NCI-H2171 (cell line): ENCODE results near the gene ALOX5.
"Not testable (repeated sequence)": the region's sequence is repeated elsewhere in the genome, so short reads cannot be mapped to it uniquely, and the experiment has no call there.

Experiments used
- DNase-seq: peaks from one replicate; lab custom pipeline; 2025; lab: John Stamatoyannopoulos, UW

The ALOX5 gene

GRCh38 chr10:45404770-45405120, 30.7 kb downstream of the ALOX5 start:
- DNase-seq = no peak

- no peak for DNase-seq
Observed at GRCh38 chr10:45407542-45407941, 33.5 kb downstream of the ALOX5 start.

DNA sequence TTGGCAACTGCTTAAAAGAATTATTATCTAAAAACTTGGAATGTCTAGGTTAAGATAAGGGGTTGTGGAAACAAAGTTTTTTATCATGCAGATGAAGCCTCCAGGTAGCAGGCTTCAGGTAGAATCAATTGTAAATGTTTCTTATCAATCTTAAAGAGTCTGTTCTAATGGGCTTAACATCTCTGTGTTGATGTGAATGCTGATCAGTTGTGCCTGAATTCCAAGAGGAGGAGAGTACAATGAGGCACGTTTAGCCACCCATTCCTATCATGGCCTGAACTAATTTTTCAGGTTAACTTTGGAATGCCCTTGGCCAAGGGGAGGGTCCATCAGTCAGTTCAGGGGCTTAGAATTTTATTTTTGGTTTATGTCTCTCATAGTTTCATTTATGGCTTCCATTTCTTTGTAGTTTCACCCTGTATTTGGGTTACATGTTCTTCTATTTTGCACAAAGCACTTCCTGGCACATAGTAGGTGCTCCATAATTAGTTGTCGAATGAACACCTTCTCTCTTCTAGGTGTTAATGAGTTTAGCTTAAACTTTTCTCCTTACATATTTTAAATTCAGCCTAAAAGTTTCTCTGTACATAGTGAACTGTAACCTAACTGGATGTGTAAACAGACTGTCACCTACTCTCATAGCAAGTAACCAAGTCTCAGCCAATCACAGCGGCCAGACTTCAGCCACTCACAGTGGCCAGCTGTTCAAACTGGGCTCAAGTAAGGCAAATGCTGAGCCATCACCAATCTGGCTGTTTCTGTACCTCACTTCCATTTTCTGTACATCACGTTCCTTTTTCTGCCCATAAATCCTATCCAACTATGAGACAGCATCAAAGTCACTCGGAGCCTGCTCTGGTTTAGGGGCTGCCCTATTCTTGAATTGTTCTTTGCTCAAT, 34.7 kb downstream of the ALOX5 start:
- DNase-seq = no peak

DNA sequence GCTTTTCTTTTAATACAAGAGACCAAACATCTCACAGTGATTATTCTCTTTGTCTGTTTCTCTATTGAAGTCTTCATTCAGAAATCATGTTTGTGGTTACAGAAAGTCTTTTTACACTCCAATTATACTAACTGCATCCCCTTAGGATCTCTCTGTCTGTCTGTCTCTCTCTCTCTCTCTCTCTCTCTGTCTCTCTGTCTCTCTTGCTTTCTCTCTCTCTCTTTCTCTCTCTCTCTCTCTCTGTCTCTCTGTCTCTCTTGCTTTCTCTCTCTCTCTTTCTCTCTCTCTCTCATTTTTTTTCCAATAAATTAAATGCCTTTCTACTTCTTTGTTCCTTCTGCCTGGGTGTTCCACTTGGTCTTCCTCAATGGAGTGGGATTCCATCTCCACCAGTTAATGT, 35.3 kb downstream of the ALOX5 start:
- not testable (repeated sequence) for DNase-seq

DNA sequence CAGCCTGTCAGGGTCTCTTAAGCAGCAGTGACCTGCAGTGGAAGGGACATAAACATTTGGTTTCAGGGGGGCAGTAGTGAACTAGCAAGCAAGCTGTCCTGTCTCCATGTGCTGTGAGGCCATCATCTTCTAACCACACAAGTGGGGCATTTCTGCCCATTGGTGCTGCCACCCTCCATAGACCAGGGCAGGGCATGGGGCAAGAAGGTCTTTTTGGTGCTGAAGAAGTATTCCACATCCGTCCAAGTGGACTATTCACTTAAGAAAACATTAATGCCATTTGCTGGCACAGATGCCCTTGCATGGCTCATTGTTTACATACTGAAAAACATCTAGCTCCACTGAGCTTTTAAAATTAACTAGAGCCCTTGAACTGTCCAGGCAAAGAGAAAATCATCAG, 35.8 kb downstream of the ALOX5 start:
- DNase-seq = no peak

DNA sequence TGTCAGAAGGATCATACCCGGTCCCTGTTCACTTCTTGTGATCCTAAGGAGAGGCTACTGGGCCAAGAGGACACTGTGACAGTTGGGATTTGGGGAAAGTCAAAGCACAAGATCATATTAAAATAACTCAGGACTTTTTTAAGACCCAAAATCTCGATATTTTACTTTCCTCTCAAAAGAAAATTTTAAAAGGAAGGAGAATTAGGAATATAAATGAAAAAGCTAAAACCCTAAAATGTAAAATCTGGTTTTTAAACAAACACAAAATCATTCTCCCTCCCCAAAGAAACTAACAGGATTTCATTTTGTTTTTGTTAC, 36.4 kb downstream of the ALOX5 start:
- no peak for DNase-seq

GRCh38 chr10:45410807-45411606, 37.0 kb downstream of the ALOX5 start:
- no peak for DNase-seq

GRCh38 chr10:45411607-45411940, 37.6 kb downstream of the ALOX5 start:
- no peak for DNase-seq

DNA sequence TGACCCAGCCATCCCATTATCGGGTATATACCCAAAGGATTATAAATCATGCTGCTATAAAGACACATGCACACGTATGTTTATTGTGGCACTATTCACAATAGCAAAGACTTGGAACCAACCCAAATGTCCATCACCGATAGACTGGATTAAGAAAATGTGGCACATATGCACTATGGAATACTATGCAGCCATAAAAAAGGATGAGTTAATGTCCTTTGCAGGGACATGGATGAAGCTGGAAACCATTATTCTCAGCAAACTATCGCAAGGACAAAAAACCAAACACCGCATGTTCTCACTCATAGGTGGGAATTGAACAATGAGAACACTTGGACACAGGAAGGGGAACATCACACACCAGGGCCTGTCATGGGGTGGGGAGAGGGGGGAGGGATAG, 41.0 kb downstream of the ALOX5 start:
- DNase-seq = not testable (repeated sequence)

- no peak for DNase-seq
Observed at GRCh38 chr10:45416603-45417002, 42.6 kb downstream of the ALOX5 start.

DNA sequence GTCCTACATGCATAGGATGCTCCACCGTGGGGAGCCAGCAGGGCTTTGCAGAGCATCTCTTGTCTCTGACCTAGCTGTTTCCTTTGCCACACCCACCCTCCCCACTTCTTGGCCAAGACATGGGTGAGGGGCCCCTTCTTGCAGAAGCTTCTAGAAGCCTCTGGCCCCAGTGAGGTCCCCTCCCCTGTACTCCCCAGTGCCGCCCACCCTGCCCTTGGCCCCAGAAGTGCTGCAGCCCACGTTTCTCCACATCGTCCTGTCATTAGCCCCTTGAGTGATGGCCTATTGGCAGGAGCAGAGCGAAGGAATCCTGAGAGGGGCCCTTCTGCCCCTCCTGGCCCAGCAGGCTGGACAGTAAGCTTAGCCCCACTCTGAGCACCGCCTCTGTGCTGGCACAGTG, 43.7 kb downstream of the ALOX5 start:
- DNase-seq = no peak

DNA sequence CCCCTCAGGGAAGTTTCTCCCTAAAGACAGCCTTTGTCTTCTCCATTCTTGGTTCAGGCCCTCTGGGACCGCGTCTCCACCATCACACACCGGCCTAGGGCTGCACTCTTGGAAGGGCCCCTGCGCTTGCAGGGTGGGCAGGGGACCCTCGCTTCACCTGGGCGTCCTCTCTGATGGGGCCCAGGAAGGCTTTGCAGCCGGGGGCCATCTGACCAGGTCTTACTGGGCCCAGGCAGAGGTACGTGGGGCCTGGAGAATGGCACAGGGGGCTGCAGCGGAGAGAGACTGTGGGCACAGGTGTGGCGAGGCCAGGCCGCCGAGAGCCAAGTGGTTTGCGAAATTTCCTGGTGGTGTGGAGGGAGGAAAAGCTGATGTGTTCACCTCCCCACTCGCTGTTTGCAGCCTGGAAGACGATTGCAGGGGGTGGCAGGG, 44.4 kb downstream of the ALOX5 start:
- no peak for DNase-seq

DNA sequence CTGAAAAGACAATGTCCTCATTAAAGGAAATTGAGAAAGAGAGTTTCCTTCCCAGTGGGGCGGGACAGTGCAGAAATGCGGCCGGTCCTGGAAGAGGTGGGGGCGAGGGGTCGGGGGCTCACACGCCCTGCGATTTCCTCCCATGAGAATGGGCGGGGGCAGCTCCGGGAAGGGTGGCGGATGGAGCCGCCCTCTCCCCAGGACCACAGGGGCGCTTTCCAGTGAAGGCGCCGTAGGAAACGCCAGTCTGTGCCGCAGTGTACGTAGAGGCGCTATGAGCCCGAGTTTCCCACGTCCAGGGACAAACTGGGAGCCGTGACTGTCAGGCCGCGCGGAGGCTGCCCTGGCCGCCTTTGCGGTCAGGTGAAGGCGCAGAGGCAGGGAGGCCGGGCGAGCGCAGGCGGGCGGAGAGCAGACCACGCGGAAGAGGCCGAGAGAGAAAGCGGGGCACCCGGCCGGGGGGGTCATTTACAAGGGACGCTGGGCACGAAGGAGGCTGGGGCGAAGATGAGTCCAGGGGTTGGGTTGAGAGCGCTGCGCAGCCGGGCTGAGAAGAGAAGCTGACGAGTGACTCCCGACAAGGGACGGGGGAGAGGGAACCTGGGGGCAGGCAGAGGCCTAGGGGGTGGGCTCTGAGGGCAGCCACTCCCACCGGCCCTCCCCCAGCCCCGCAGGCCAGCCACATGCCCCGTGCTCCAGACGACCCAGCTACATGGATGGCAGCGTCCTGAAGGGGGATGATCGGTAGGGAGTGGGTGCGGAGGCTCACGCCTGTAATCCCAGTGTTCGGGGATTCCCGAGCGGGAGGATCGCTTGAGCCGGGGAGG, 45.0 kb downstream of the ALOX5 start:
- DNase-seq = no peak

GRCh38 chr10:45419676-45420025, 45.6 kb downstream of the ALOX5 start:
- no peak for DNase-seq

GRCh38 chr10:45420453-45421192, 46.6 kb downstream of the ALOX5 start:
- peak; percentile 86 for DNase-seq

DNA sequence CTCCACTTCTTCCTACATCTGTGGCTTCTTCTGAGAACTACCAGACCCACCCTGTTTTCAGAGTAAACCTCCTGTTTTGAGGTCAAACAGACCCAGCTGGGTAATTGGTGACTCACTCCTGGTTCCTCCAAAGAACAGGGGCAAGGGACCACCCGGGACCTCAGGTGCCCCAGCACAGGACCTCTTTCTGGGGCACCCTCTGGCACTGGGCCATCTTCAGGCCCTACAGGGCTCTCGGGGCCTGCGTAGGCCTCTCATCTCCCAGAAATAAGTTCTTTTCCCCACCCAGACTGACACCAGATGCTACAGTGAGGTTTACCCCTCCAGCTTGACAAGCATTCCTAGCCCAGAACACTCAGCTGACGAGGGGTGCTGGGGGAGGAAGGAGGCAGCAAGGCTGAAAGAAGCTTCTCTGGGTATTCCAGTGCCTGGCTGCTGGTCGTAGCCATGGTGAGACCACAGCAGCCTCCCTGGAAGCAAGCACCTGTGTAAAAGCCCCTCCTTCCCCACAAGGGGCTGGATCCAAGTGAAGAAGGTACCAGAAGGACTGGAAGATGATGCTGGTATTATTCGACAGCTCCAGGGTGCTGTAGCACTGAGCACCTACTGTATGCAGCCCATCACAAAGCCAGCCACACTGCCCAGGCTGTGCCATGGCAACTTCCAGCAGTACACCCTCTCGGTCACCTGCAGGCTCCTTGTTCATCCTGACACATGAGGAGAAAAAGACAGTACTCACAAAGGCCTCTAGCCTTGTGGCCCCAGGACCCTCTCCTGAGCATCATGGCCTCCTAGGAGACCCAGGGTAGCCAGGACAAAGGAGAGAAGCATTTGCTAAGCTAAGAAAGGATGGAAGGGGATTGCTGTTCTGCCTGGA, 47.4 kb downstream of the ALOX5 start:
- DNase-seq = no peak

- DNase-seq = no peak
Observed at GRCh38 chr10:45422207-45422865, 48.3 kb downstream of the ALOX5 start.

DNA sequence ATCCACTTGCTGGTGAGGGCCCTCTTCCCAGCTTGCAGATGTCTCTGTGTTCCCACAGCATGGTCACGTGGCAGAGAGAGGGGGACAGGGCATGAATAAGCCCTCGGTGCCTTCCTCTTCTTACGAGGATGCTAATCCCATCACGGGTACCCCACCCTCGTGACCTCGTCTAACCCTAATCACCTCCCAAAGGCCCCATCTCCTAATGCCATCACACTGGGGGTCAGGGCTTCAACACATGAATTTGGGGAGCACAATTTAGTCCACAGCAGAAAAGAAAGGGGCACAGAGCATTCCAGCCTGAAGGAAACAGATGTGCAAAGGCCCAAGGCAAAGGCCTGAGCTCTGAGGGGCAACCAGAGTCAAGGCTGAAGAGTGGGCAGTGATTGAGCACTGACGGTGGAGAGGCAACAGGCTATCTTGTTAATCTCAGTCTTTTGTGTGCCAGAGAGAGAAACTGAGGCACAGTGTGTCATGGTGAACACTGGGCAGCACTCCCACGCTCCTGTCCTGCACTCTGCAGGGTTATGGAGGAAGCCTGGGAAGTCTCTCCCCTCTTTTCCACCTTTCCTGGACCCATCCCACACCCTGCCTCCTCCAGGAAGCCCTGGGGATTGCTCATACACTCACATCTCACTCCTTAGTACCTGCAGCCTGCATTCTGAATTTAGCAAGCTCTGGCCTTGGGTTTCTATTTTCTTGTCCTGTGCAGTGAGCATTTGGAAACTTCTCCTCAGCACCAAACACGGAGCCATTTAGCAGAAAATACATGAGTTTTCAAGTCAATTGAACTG, 49.0 kb downstream of the ALOX5 start:
- no peak for DNase-seq

DNA sequence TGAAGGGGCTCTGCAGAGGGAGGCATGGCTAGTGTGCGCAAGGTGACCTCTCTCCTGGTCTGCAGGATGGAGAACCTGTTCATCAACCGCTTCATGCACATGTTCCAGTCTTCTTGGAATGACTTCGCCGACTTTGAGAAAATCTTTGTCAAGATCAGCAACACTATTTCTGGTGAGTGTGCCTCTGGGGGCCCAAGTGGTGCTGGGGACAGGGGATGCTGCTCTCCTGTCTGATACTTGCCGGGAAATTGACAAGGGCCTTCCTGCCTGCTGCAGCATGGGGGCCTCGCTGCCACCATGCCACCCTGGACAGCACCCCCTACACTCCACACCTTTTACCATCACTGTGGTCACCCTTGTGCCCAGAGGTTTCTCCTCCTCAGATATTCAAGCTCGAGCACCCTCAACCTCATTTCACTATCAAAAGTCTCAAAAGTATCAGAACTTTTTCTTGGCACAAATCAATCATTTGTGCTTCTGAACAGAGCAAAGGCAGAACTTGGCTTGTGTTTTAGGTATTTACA, 50.0 kb downstream of the ALOX5 start:
- DNase-seq = no peak
